GM21786 (cell line): ENCODE results near the gene PCP4L1.
"Not testable (repeated sequence)": the region's sequence is repeated elsewhere in the genome, so short reads cannot be mapped to it uniquely, and the experiment has no call there.

Source experiments
- ATAC-seq: cut with Tn5 transposase; IDR thresholded peaks from one replicate; pipeline ENCODE4 v1.9.1; 2021; ENCODE audit not compliant: unreplicated experiment

Gene PCP4L1

GRCh38 chr1:161258439-161259344, at the start of gene PCP4L1:
PCP4L1 (plus strand) TSS chr1:161258745; CDS start chr1:161258975, 230 bp downstream.
- ATAC-seq = peak; percentile 62

GRCh38 chr1:161209790-161210409, 48.6 kb upstream of the PCP4L1 start:
- no peak for ATAC-seq

- no peak for ATAC-seq
These were observed 44.2 kb upstream of the PCP4L1 start for GRCh38 chr1:161214369-161214768.

- no peak for ATAC-seq
These were observed 43.5 kb upstream of the PCP4L1 start, which contains the start of gene FCER1G for GRCh38 chr1:161215076-161215475. FCER1G (plus strand) TSS chr1:161215295; CDS start chr1:161215322, 27 bp downstream.

DNA sequence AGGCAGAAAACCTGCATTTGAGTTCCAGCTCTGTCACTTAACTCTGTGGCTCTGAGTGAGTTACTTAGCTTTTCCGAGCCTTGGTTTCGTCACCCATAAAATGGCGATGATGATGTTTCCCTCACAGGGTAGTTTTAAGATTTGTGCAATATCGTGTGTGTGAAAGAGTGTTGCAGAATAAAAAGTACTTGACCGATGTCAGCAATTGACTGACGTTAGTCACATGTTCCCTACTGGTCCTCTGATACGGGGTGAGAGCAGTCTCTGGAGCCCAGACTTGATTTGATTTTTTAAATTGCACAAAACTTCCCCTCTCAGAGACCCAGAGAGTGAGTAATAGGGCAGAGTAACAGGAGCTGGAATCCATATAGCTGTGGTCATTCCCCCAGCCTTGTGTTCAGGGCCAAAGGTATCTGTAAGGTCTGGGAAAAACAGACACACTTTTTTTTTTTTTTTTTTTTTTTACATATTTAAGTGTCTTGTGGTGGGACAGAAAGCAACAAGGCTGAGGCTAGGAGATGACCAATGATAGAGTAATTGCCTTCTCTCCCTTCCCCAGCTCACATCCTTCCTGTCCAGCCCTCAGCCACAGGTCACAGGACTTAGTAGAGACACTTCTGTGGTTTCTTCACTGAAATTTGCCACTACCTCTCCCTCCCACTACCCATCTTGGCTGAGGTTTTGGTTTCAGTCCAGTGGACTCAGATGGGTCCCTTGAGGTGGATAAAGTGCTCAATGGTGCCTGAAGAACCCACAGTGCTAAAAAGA, 41.4 kb upstream of the PCP4L1 start:
- peak; percentile 90 for ATAC-seq

GRCh38 chr1:161217831-161218230, 40.7 kb upstream of the PCP4L1 start:
- ATAC-seq = no peak

GRCh38 chr1:161218301-161219077, 40.1 kb upstream of the PCP4L1 start:
- no peak for ATAC-seq

DNA sequence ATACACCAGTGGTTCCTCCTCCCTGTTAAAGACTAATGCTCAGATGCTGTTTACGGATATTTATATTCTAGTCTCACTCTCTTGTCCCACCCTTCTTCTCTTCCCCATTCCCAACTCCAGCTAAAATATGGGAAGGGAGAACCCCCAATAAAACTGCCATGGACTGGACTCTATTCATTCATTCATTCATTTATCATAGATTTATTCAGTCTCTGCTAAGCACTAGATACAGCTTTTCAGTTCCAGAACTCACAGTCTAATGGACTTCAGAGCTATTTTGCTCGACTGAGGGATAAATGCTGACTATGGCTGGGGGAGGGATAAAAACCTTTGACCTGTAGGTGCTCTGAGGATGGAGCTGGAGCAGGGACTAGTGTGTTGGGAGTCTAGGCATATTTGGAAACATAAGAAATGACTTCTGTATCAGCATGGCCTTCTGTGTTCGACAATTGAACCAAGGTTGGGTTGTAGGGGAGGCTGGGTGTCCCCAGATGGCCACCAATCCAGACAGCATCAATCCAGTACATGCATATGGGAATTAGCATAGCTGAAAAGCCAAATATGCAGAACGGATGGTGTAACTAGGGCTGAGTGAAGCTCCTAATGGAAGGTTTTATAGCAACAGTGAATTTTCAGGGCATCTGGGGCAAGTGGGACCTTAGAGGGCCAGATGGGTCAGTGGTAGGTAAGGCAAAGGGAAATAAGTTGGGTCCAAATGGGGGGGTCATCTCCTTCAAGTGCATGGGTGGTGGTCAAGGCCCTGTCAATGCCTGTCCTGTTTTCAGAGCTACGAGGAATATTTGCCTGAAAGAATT, 39.3 kb upstream of the PCP4L1 start:
- ATAC-seq = no peak

DNA sequence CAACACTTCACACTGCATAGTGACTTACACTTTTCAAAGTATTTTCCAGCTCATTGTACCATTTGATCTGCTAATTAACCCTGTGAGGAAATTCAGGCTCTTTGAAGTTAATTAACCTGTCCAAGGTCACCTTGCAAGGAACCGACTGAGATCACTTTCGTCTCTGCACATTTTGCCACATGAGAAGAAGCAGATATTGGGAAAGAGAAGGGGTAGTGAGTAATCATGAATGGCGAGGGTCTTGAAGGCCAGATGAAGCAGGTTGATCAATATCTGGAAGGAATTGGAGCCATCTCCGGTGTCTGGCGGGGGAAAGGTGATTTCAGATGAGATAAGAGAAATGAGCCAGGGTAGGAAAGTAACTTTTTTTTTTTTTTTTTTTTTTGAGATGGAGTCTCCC, 38.5 kb upstream of the PCP4L1 start:
- no peak for ATAC-seq

GRCh38 chr1:161222175-161223019, 36.1 kb upstream of the PCP4L1 start:
- ATAC-seq = no peak

GRCh38 chr1:161223805-161224694, 34.5 kb upstream of the PCP4L1 start:
- ATAC-seq = no peak

- ATAC-seq = not testable (repeated sequence)
These were observed 33.9 kb upstream of the PCP4L1 start for GRCh38 chr1:161224695-161225087.

- ATAC-seq = no peak
These were observed 33.4 kb upstream of the PCP4L1 start for GRCh38 chr1:161225178-161225533.

- peak; percentile 94 for ATAC-seq
These were observed 32.8 kb upstream of the PCP4L1 start, which contains the start of gene TOMM40L for GRCh38 chr1:161225534-161226319. TOMM40L (plus strand) TSS chr1:161226060; CDS start chr1:161226490, 430 bp downstream.

GRCh38 chr1:161226320-161226711, 32.2 kb upstream of the PCP4L1 start:
- ATAC-seq = no peak

GRCh38 chr1:161226759-161227158, 31.8 kb upstream of the PCP4L1 start:
- no peak for ATAC-seq
